ENCODE data around the gene OR6S1.

Gene OR6S1, protein sequence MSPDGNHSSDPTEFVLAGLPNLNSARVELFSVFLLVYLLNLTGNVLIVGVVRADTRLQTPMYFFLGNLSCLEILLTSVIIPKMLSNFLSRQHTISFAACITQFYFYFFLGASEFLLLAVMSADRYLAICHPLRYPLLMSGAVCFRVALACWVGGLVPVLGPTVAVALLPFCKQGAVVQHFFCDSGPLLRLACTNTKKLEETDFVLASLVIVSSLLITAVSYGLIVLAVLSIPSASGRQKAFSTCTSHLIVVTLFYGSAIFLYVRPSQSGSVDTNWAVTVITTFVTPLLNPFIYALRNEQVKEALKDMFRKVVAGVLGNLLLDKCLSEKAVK

DNA sequence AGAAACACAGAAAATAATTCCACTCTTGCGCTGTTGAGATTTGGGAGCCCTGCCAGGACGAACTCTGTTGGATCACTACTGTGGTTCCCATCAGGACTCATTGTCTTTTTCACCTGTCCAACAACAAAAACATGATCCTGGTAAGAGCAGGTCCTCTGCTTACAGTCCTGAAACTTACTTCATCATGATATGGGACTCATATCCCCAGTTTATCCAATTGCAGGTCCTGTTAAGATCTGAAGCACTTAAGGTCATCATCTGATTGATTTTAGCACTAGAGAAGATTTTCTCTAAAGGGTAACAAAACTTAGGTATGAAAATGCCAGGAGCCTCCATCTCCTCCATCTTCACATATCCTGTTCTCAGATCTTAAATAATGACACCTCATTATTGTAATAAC is at the start of gene OR6S1:
OR6S1 (minus strand) TSS at position 101 of the 400 bp plus-strand sequence; CDS start at position 101, 0 bp downstream.
- no peak for DNase-seq (ENCODE audit: low read depth)

- DNase-seq (ENCODE audit: low read depth) = no peak
Measured at GRCh38 chr14:20690848-20691640, 49.6 kb upstream of the OR6S1 start.

- DNase-seq (ENCODE audit: low read depth) = no peak
Measured at GRCh38 chr14:20688167-20688839, 46.8 kb upstream of the OR6S1 start, which contains the start of gene ANG. Gene ANG, plus strand, starts transcription at chr14:20688764. Its CDS starts 4,801 bp downstream, at chr14:20693565.

- DNase-seq (ENCODE audit: low read depth) = no peak
Measured at GRCh38 chr14:20687362-20688166, 46.1 kb upstream of the OR6S1 start.

DNA sequence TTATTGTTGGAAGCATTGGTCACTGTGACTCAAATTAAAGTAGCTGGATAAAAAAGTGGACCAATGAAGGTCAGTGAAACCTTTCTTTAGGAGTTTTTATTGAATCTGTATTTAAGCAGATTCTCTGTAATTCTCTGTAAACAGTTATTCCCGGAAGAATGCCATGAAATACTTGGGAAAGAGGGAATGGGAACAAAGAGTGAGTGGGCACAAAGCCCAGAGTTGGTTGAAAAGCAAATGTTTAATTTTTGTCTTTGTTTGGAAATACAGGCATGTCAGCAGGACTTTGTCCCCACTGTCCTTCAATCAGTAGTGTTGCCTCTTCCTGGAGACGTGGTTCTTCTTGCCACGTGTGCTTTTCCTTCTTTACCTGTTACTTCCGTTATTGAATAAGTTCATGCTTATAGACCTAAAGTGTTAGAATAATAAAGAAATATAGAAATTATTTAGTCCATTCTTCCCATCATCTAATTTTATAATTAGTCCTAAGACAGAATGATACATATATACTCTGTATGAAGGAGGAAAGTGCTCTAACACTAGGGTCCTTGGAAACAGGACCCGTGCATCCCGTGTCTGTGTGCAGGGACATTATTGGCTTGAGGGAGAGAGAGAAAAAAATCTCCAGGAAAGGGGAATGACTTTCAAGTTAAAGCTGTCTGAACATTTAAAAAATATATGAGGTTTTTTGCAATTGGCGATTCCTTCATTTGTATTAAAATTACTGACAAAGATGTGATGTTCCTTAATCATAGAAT is 45.1 kb upstream of the OR6S1 start:
- no peak for DNase-seq (ENCODE audit: low read depth)

DNA sequence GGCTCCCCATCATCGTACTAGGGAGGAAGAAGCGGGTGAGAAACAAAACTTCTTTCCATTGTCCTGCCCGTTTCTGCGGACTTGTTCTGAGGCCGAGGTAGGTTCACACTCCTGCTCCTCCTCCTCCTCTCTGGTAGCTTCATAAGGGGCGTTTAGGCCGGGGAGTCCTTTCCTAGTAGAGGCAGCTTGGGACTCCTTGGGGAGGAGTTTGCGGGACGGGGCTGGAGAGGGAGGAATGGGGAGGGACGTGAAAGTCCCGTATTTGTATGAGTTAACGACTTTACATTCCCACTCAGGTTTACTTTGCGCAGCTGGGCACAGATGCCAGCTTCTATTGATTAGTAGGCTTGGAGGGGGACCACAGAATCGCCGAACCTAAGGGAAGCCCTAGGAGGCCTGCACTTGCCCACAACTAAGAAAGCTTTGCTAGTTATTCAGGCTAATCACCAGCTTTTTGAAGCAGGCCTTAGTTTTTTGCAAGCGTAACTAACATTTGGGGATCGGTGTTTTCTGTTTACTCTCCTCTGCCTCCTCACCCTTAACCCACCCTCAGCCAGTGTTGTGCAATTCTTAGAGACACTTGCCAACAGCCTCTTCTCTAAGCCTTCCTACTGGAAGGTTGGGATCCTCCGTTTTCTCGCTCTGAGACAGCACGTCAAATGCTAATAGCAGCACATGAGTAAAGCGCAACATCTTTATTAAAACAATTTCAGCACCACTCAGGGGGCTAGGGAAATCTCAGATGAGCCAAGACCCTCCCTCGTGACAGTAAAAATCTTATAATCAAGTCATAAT is 43.4 kb upstream of the OR6S1 start:
- DNase-seq (ENCODE audit: low read depth) = no peak

DNA sequence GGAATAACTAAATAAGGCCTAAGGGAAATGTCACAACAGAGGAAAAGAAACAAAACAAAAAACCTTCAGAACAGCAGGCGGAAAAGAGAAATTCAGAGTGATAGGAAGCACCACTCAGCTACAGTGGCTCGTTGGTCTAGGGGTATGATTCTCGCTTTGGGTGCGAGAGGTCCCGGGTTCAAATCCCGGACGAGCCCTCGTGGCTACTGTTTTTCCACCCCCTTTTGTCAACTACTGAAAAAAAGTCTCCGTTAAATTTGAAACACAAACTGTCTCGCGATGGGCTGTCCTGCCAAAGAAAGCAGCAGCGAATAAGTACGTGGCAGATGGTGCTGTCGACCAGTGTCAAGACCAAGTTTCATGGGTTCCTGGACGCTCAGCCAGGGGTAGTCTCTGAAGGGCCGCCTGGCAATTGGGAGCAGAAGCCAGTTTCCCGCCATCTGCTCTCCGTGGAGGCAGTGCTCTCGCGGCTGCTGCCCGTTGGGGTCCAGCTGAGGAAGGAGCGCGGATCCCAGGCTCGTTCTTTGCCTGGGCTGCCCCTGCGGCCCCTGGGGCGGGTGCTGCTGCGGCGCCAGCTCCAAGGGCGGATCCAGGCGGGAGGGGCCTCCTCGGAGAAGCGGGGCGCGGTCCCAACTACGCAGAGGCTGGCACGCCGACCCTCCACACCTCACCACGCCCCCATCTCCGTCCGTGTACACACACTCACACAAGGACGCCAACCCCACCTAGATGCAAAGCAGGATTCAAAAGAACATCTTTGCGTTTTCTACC is 42.6 kb upstream of the OR6S1 start, which contains the start of gene RNASE4:
RNASE4 (plus strand) TSS at position 670 of the 771 bp plus-strand sequence. CDS start 14,812 bp downstream, outside the sequence.
- peak; percentile 70 for DNase-seq (ENCODE audit: low read depth)

GRCh38 chr14:20683125-20683890 is 41.8 kb upstream of the OR6S1 start:
- peak; percentile 63 for DNase-seq (ENCODE audit: low read depth)

- peak; percentile 41 for DNase-seq (ENCODE audit: low read depth)
Measured at GRCh38 chr14:20682435-20683124, 41.1 kb upstream of the OR6S1 start.

DNA sequence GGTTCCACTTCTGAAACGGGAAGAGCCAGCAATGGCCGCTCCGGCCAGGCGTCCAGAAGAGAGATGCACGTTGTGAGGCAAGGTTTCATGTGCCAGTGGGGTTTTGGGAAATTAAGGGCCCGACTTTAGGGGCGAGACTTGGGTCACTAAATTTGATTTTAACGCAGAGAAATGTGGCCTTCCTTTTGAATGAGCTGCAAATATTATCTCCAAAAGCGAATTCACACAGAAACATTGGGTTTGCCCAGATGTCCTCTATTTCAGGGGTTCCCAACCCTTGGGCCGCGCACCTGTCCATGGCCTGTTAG is 40.6 kb upstream of the OR6S1 start:
- DNase-seq (ENCODE audit: low read depth) = no peak

DNA sequence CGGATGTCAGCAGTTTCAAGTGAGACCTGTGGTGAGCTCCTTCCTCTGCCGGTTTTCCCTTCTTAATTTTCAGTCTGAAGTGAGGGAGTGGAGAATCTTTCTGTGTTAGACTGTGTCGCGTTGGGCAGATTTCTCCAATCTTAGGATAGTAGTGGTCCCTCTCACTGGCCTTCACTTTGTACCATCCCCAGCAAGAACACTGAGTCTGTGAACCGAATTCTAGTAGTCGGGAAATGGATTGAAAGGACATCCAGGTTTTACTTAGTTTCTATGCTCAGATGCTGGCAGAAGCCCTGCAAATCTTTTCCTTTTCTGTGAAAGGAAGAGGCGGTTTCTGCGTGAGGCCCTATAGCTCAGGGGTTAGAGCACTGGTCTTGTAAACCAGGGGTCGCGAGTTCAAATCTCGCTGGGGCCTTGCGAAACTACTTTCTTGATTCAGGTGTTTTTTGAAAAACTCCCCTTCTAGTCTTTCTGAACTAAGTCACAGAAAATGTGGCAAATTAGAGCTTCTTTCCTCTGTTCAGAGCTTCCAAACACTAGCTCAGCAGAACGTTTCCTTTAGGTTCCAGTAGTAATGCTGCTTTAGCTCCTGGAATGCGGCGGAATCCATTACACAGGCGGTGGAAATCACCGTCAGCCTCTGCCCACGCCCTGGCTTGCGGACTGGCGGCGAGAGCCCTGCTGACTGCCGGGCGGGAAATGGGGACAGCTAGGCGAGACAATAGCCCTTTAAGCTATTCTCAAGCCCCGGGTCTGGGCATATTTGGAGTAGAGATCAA is 40.0 kb upstream of the OR6S1 start:
- DNase-seq (ENCODE audit: low read depth) = peak; percentile 78

- no peak for DNase-seq (ENCODE audit: low read depth)
Measured at GRCh38 chr14:20680843-20681347, 39.4 kb upstream of the OR6S1 start.

- no peak for DNase-seq (ENCODE audit: low read depth)
Measured at GRCh38 chr14:20680363-20680762, 38.9 kb upstream of the OR6S1 start.

DNA sequence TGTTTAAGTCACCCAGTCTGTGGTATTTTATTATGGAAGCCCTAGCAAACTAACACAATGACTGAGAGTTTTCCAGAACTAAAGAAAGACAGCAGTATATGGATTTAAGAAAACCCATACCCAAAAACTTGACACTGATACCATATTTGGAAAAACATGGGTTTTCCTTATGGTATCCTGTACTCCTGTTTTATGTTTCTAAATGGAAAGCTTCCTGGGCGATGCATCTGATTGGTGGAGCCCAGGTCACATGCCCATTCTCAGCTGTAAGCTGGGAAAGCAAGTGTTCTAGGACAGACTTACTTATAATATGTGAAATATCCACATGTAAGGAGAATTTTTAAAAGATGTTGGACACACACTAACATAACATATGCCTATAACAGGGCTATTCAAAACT is 38.4 kb upstream of the OR6S1 start:
- DNase-seq (ENCODE audit: low read depth) = no peak

DNA sequence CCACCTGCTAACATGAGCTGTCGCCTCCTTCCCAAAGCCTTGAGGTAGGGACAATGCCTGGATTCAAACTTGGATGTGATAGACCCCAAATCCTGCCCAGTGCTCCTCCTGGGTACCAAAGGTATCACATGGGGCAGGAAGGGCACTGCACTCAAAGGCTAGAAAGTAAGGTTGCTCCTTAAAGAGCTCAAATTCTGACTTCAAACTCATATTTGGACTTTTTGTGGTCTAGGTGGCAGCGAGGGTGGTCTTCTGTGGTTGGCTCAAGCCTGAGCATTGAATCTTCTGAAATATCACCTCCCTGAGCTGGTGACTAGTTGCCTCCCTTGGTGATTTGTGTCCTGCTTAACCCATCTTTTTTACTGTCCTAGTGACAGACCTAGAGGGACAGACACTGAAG is 34.6 kb upstream of the OR6S1 start:
- DNase-seq (ENCODE audit: low read depth) = no peak

- DNase-seq (ENCODE audit: low read depth) = no peak
Measured at GRCh38 chr14:20675669-20676068, 34.2 kb upstream of the OR6S1 start.

Measured in stimulated activated CD8-positive, alpha-beta memory T cell treated with anti-CD3 and anti-CD28 coated beads, Interleukin-15, amount 100 ng/mL, for 24 hours (primary cell).